RWPE1 (cell line): ENCODE measurements around the gene SLC44A1.

ENCODE experiments used
- CTCF ChIA-PET: fragments of 350-600 bp; sonication (Branson Sonifier 250); formaldehyde crosslinking; extraction: SDS; loops from one replicate; lab custom pipeline; 2021; lab: Yijun Ruan, JAX
- POLR2A ChIA-PET: fragments of 400-600 bp; formaldehyde crosslinking; extraction: SDS; loops from one replicate; lab custom pipeline; 2020; ENCODE audit warnings: antibody characterized with exemption; ENCODE audit not compliant: low non-redundant PET; lab: Yijun Ruan, JAX
- DNase-seq: peaks from one replicate; pipeline ENCODE4 v3.0.0; 2012; ENCODE audit warnings: low spot score
- H3K27ac ChIP-seq: fragments of 450-650 bp; 2 replicates; pipeline ENCODE4 v1.5.1; 2017
- TF ChIP-seq, protein P1 (sequence below): fragments of 450-650 bp; conservative IDR thresholded peaks from 2 replicates; pipeline ENCODE4 v1.5.1; 2017; ENCODE audit warnings: low read depth, mild to moderate bottlenecking

The SLC44A1 gene

GRCh38 chr9:105359892-105360291, 115.4 kb downstream of the SLC44A1 start:
- DNase-seq = no peak
- POLR2A ChIA-PET = no interaction called here
- TF ChIP-seq, protein P1, sequence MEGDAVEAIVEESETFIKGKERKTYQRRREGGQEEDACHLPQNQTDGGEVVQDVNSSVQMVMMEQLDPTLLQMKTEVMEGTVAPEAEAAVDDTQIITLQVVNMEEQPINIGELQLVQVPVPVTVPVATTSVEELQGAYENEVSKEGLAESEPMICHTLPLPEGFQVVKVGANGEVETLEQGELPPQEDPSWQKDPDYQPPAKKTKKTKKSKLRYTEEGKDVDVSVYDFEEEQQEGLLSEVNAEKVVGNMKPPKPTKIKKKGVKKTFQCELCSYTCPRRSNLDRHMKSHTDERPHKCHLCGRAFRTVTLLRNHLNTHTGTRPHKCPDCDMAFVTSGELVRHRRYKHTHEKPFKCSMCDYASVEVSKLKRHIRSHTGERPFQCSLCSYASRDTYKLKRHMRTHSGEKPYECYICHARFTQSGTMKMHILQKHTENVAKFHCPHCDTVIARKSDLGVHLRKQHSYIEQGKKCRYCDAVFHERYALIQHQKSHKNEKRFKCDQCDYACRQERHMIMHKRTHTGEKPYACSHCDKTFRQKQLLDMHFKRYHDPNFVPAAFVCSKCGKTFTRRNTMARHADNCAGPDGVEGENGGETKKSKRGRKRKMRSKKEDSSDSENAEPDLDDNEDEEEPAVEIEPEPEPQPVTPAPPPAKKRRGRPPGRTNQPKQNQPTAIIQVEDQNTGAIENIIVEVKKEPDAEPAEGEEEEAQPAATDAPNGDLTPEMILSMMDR = no peak
- no peak overlapping the region for H3K27ac ChIP-seq
- CTCF ChIA-PET = interaction anchor here (0.7 kb wide), 1 partner anchor 202 kb away, joined by 3 read pairs; no protein-coding TSS in a partner anchor

- POLR2A ChIA-PET = no interaction called here
- DNase-seq = no peak
- CTCF ChIA-PET = interaction anchor here (0.7 kb wide), 2 partner anchors 115 to 202 kb away, joined by 3 read pairs; no protein-coding TSS in a partner anchor
- H3K27ac ChIP-seq = no peak overlapping the region
- TF ChIP-seq, protein P1 = no peak
Measured at GRCh38 chr9:105360344-105360743, 115.9 kb downstream of the SLC44A1 start.

GRCh38 chr9:105361873-105362272, 117.4 kb downstream of the SLC44A1 start:
- no peak for DNase-seq
- CTCF ChIA-PET = interaction anchor here (0.6 to 0.7 kb wide), 2 partner anchors 422 to 493 kb away, joined by 4 to 6 read pairs; no protein-coding TSS in a partner anchor
- POLR2A ChIA-PET = no interaction called here

GRCh38 chr9:105362470-105362869, 118.0 kb downstream of the SLC44A1 start:
- CTCF ChIA-PET = interaction anchor here (0.7 kb wide), 1 partner anchor 493 kb away, joined by 4 read pairs; no protein-coding TSS in a partner anchor
- POLR2A ChIA-PET = no interaction called here
- TF ChIP-seq, protein P1 = no peak
- no peak overlapping the region for H3K27ac ChIP-seq
- DNase-seq = no peak

More at GRCh38 chr9:105361873-105362272, 117.4 kb downstream of the SLC44A1 start:
- TF ChIP-seq, protein P1 = no peak
- no peak overlapping the region for H3K27ac ChIP-seq

- ChIA-PET POLR2A (no interaction called here), CTCF (no interaction called here)
- no peak overlapping the region for H3K27ac ChIP-seq
- no peak for DNase-seq
- TF ChIP-seq, protein P1 = no peak
Measured at GRCh38 chr9:105363837-105364236, 119.4 kb downstream of the SLC44A1 start.

DNA sequence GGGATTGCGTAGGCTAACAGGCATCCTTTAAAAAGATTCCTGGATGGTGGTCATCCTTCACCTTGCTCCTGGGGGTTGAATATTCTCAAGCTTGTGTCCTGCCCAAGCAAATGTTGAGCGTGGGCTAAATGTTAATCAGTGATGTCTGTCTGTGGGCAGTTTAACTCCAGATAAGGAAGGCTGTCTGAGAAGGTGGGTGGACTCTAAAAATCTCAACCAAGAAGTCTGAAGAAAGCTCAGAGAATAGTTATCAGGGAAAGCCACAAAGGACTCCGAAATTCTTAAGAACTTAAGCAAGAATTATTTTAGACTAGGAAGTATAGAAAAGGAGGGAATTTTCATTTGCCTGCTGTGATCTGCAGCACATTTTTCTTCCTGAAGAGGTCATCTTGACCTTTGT, 125.5 kb downstream of the SLC44A1 start:
- DNase-seq = no peak
- ChIA-PET POLR2A (no interaction called here), CTCF (interaction anchor here (0.7 kb wide), 1 partner anchor 20 kb away, joined by 3 read pairs; no protein-coding TSS in a partner anchor)
- TF ChIP-seq, protein P1 = no peak
- no peak overlapping the region for H3K27ac ChIP-seq
